ENCODE data around the gene LEF1. TPM values are rescaled to one million over a fixed set of nuclear protein-coding genes. Genes with fewer than 3 reads are reported as not detected.
"Not testable (repeated sequence)": the region's sequence is repeated elsewhere in the genome, so short reads cannot be mapped to it uniquely, and the experiment has no call there.

Gene LEF1
- total RNA-seq, 1 donor from 2014 or later, result 1.7 TPM

- Mint-ChIP-seq H3K36me3 (ENCODE audit: unreplicated experiment) (peaks cover 20% of the 10 kb centered on the region), H3K4me1 (ENCODE audit: unreplicated experiment) (no peaks in the 10 kb centered on the region), H3K4me3 (ENCODE audit: unreplicated experiment) (no peak overlapping the region), H3K9me3 (ENCODE audit: unreplicated experiment) (no peaks in the 10 kb centered on the region), H3K27me3 (ENCODE audit: unreplicated experiment) (no peaks in the 10 kb centered on the region), H3K27ac (ENCODE audit: unreplicated experiment) (no peak overlapping the region)
- DNase-seq (ENCODE audit: extremely low spot score, unreplicated experiment), result peak; percentile 92
- TF ChIP-seq CTCF (IDR thresholded peaks at IDR 0.05), result peak; percentile 89
Measured at GRCh38 chr4:108018040-108018883, 150.5 kb downstream of the LEF1 start.

GRCh38 chr4:108013955-108014354 lies 154.8 kb downstream of the LEF1 start:
- H3K9me3 Mint-ChIP-seq (ENCODE audit: unreplicated experiment), result no peaks in the 10 kb centered on the region
- H3K36me3 Mint-ChIP-seq (ENCODE audit: unreplicated experiment), result peaks cover 13% of the 10 kb centered on the region
- TF ChIP-seq CTCF (IDR thresholded peaks at IDR 0.05), result no peak
- H3K4me1 Mint-ChIP-seq (ENCODE audit: unreplicated experiment), result peaks cover 11% of the 10 kb centered on the region
- no peaks in the 10 kb centered on the region for H3K27me3 Mint-ChIP-seq (ENCODE audit: unreplicated experiment)
- no peak overlapping the region for H3K4me3 Mint-ChIP-seq (ENCODE audit: unreplicated experiment)
- no peak overlapping the region for H3K27ac Mint-ChIP-seq (ENCODE audit: unreplicated experiment)
- no peak for DNase-seq (ENCODE audit: extremely low spot score, unreplicated experiment)

- TF ChIP-seq CTCF (IDR thresholded peaks at IDR 0.05), result no peak
Measured at GRCh38 chr4:108013327-108013726, 155.4 kb downstream of the LEF1 start.

GRCh38 chr4:108012382-108012781 lies 156.3 kb downstream of the LEF1 start:
- not testable (repeated sequence) for H3K4me3 Mint-ChIP-seq (ENCODE audit: unreplicated experiment); H3K27me3 Mint-ChIP-seq (ENCODE audit: unreplicated experiment); H3K9me3 Mint-ChIP-seq (ENCODE audit: unreplicated experiment); H3K27ac Mint-ChIP-seq (ENCODE audit: unreplicated experiment); DNase-seq (ENCODE audit: extremely low spot score, unreplicated experiment)
- H3K4me1 Mint-ChIP-seq (ENCODE audit: unreplicated experiment), result peaks cover 11% of the 10 kb centered on the region
- peaks cover 13% of the 10 kb centered on the region for H3K36me3 Mint-ChIP-seq (ENCODE audit: unreplicated experiment)

More at GRCh38 chr4:108013327-108013726, 155.4 kb downstream of the LEF1 start:
- no peak for DNase-seq (ENCODE audit: extremely low spot score, unreplicated experiment)
- Mint-ChIP-seq H3K36me3 (ENCODE audit: unreplicated experiment) (peaks cover 13% of the 10 kb centered on the region), H3K4me3 (ENCODE audit: unreplicated experiment) (no peak overlapping the region), H3K27me3 (ENCODE audit: unreplicated experiment) (no peaks in the 10 kb centered on the region), H3K9me3 (ENCODE audit: unreplicated experiment) (no peaks in the 10 kb centered on the region), H3K27ac (ENCODE audit: unreplicated experiment) (no peak overlapping the region), H3K4me1 (ENCODE audit: unreplicated experiment) (peaks cover 11% of the 10 kb centered on the region)

- TF ChIP-seq CTCF (IDR thresholded peaks at IDR 0.05), result no peak
- H3K36me3 Mint-ChIP-seq (ENCODE audit: unreplicated experiment), result peaks cover 4% of the 10 kb centered on the region
- H3K27me3 Mint-ChIP-seq (ENCODE audit: unreplicated experiment), result no peaks in the 10 kb centered on the region
- H3K4me3 Mint-ChIP-seq (ENCODE audit: unreplicated experiment), result no peak overlapping the region
- no peak for DNase-seq (ENCODE audit: extremely low spot score, unreplicated experiment)
- H3K27ac Mint-ChIP-seq (ENCODE audit: unreplicated experiment), result peak overlapping the region; percentile 37
- H3K4me1 Mint-ChIP-seq (ENCODE audit: unreplicated experiment), result peaks cover 11% of the 10 kb centered on the region
- H3K9me3 Mint-ChIP-seq (ENCODE audit: unreplicated experiment), result no peaks in the 10 kb centered on the region
Measured at GRCh38 chr4:108010167-108010566, 158.6 kb downstream of the LEF1 start.
